Measurements from ENCODE around the gene C6orf120. TPM values are rescaled to one million over a fixed set of nuclear protein-coding genes. Genes with fewer than 3 reads are reported as not detected.

C6orf120 gene
- total and polyA plus RNA-seq, 2 donors (not counting 3 experiments of a cell fraction or from before 2014, with no cell fraction given), result 13.8 to 30.1 TPM

DNA sequence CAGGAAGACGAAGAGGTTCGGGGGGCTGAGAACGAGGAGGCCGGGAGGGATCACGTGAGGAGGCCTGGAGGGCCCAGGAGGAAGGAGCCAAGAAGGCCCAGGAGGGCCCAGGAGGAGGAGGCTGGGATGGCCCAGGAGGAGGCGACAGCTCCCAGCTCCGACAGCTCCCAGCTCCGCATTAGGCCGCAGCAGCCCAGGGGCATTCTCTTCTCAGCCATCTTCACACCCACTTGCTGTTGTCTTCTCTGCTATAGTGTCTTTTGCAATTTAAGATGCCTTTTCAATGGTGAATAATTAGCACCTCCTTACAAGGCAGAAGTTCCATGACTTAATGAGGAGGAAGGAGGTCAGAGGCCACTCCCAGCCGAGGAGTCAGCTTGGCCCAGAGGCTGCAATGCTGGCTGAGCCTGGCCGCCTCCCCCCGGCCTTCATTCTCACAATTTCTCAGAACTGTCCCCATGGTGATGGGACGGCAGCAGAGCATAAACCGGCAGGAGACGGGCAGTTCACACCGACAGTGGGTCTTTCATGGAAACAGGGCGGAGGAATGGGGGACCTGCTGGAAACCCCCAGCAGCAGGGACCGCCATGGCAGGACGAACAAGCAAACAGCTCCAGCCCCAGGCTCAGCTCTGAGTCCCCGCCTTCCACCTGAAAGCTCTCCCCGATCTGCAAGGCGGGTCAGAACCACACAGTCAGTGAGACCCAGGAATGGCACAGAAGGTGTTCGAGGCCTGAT lies 45.2 kb upstream of the C6orf120 start:
- no peaks in the 10 kb centered on the region for H3K9me1 ChIP-seq (replicated peaks; ENCODE audit: control insufficient read depth, extremely low read depth, insufficient read depth, low read length)
- no peaks in the 10 kb centered on the region for H3K9me3 ChIP-seq (replicated peaks; ENCODE audit: control insufficient read depth, insufficient read depth, low read length)
- no peak overlapping the region for H2AFZ ChIP-seq (ENCODE audit: low read depth, low read length)
- no peaks in the 10 kb centered on the region for H3K79me2 ChIP-seq (ENCODE audit: control insufficient read depth, insufficient read depth, low read length)
- H3K4me3 ChIP-seq (replicated peaks in 1 of 3; ENCODE audit: insufficient read depth in 1 of 3, low read depth in 1 of 3, low read length in 3 of 3), result no peak overlapping the region
- H3K36me3 ChIP-seq (ENCODE audit: control insufficient read depth in 2 of 2, extremely low read depth in 1 of 2, insufficient read depth in 2 of 2, low read length in 2 of 2), result peaks cover 0 to 24% of the 10 kb centered on the region in 2 experiments
- no peak for FAIRE-seq
- no peak overlapping the region for H3K4me2 ChIP-seq (ENCODE audit: insufficient read depth, low read length)
- ChIA-PET CTCF (no interaction called here), POLR2A (no interaction called here)
- dilution Hi-C loops (cut with MboI; ENCODE audit: extremely low pct_ligation_motif_present, low sequenced_read_pairs) (no loop called here), intact Hi-C loops (cut with micrococcal nuclease) (loop anchor here (10.0 kb wide), 1 partner anchor 232 kb away; no protein-coding TSS in a partner anchor)
- no TSS peak for BruUV-seq (replicated peaks)
- H3K4me1 ChIP-seq (ENCODE audit: control insufficient read depth, extremely low read depth, insufficient read depth, low read length), result no peaks in the 10 kb centered on the region
- no peaks in the 10 kb centered on the region for H4K20me1 ChIP-seq (replicated peaks; ENCODE audit: control insufficient read depth, extremely low read depth, insufficient read depth, low read length)
- H3K27me3 ChIP-seq (ENCODE audit: control insufficient read depth in 2 of 2, insufficient read depth in 2 of 2, low read length in 2 of 2), result no peaks in the 10 kb centered on the region
- no peak for DNase-seq (ENCODE audit: low read depth, low spot score)
- no peak overlapping the region for H3K27ac ChIP-seq (ENCODE audit: insufficient read depth, low read depth, low read length)
- no peak for TF ChIP-seq GATA2 (IDR thresholded peaks at IDR 0.05; ENCODE audit: insufficient read depth, insufficient read length, low read depth, low read length)
- no peak for TF ChIP-seq POLR2AphosphoS5 (IDR thresholded peaks at IDR 0.05; ENCODE audit: insufficient read depth, low read depth, low read length)
- TF ChIP-seq MYC (IDR thresholded peaks at IDR 0.05; ENCODE audit: low read depth, low read length), result no peak
- TF ChIP-seq, protein P1, sequence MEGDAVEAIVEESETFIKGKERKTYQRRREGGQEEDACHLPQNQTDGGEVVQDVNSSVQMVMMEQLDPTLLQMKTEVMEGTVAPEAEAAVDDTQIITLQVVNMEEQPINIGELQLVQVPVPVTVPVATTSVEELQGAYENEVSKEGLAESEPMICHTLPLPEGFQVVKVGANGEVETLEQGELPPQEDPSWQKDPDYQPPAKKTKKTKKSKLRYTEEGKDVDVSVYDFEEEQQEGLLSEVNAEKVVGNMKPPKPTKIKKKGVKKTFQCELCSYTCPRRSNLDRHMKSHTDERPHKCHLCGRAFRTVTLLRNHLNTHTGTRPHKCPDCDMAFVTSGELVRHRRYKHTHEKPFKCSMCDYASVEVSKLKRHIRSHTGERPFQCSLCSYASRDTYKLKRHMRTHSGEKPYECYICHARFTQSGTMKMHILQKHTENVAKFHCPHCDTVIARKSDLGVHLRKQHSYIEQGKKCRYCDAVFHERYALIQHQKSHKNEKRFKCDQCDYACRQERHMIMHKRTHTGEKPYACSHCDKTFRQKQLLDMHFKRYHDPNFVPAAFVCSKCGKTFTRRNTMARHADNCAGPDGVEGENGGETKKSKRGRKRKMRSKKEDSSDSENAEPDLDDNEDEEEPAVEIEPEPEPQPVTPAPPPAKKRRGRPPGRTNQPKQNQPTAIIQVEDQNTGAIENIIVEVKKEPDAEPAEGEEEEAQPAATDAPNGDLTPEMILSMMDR (IDR thresholded peaks at IDR 0.05; ENCODE audit: extremely low read depth in 1 of 2, insufficient read depth in 1 of 2, low read depth in 1 of 2, low read length in 2 of 2), result no peak
- no peak for TF ChIP-seq POLR2A (IDR thresholded peaks at IDR 0.05; ENCODE audit: low read depth, low read length)
- TF ChIP-seq EZH2 (IDR thresholded peaks at IDR 0.05; ENCODE audit: borderline replicate concordance, low read depth, low read length, severe bottlenecking), result no peak
- TF ChIP-seq, protein P2, sequence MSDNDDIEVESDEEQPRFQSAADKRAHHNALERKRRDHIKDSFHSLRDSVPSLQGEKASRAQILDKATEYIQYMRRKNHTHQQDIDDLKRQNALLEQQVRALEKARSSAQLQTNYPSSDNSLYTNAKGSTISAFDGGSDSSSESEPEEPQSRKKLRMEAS (IDR thresholded peaks at IDR 0.05; ENCODE audit: insufficient read depth, insufficient read length), result no peak
- no peak for TF ChIP-seq FOS (IDR thresholded peaks at IDR 0.05; ENCODE audit: borderline replicate concordance, insufficient read depth, low read length)
- no peak for TF ChIP-seq JUN (IDR thresholded peaks at IDR 0.05; ENCODE audit: borderline replicate concordance, insufficient read depth, insufficient read length, low read depth)
- no peak overlapping the region for H3K9ac ChIP-seq (replicated peaks; ENCODE audit: extremely low read depth, insufficient read depth, low read length)
